ENCODE measurements around the gene FAM168B. TPM values are rescaled to one million over a fixed set of nuclear protein-coding genes. Genes with fewer than 3 reads are reported as not detected.

Gene FAM168B
- total RNA-seq, 1 experiment from 2014 or later: 81.4 TPM

DNA sequence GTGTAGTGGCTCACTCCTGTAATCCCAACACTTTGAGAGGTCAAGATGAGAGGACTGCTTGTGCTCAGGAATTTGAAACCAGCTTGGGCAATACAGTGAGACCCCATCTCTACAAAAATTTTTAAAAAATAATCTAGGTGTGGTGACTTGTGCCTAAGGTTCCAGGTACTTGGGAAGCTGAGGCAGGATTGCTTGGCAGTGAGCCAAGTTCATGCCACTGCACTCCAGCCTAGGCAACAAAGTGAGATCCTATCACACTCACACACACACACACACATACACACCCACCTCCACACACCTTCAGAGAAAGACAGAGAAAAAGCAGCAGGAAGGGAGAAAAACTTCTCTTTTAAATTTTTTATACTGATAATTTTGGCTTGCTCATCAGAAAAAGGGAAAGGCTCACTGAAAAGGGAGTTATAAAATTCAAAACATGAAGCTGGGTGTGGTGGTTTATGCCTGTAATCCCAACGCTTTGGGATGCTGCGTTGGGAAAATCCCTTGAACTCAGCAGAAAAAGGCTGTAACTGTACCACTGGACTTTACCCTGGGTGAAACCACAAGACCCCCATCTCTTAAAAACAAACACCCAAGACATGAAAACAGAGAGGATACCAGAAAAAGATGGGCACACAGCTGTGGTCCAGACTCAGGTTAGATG is 25.7 kb downstream of the FAM168B start:
- H3K27me3 Mint-ChIP-seq (ENCODE audit: low read depth): no peaks in the 10 kb centered on the region
- no peaks in the 10 kb centered on the region for H3K9me3 Mint-ChIP-seq
- no peak overlapping the region for H2BK15ac ChIP-seq (ENCODE audit: low read depth, low read length)
- no peak overlapping the region for H2BK12ac ChIP-seq (ENCODE audit: insufficient read length, low read depth, low read length)
- no peaks in the 10 kb centered on the region for H3K9me3 ChIP-seq (ENCODE audit: control insufficient read depth, low read depth, low read length)
- peaks cover 20% of the 10 kb centered on the region; the same call in 1 of the 2 replicates for H3K79me2 ChIP-seq (ENCODE audit: insufficient read depth, low read length)
- WGBS (ENCODE audit: extremely low coverage, insufficient read length, low lambda C conversion rate): no CpG with 5 or more reads among the region's 2 CpGs
- peaks cover 8% of the 10 kb centered on the region for H3K79me1 ChIP-seq (ENCODE audit: insufficient read depth, low read depth, low read length, poor library complexity, severe bottlenecking)
- no peak overlapping the region for H2BK120ac ChIP-seq (ENCODE audit: low read depth, low read length, poor library complexity, severe bottlenecking)
- H3K23me2 ChIP-seq (ENCODE audit: insufficient read length, low read depth, low read length, poor library complexity, severe bottlenecking): no peaks in the 10 kb centered on the region
- H4K5ac ChIP-seq (ENCODE audit: insufficient read length, low read depth, low read length): no peak overlapping the region
- no peak for DNase-seq
- H3K27ac Mint-ChIP-seq: no peak overlapping the region; a peak in 1 of 7 replicates
- no peak overlapping the region for H3K27ac ChIP-seq (ENCODE audit: insufficient read length, low read depth, low read length)
- no peak overlapping the region for H4K91ac ChIP-seq (ENCODE audit: insufficient read length, low read depth, low read length)
- H2BK20ac ChIP-seq (ENCODE audit: low read depth, low read length, poor library complexity, severe bottlenecking): no peak overlapping the region
- no peak overlapping the region for H3K4me3 Mint-ChIP-seq
- H4K20me1 ChIP-seq (ENCODE audit: control insufficient read depth, insufficient read depth, insufficient read length): no peaks in the 10 kb centered on the region
- no peak overlapping the region for H3K23ac ChIP-seq (ENCODE audit: insufficient read length, low read depth, low read length)
- H2BK5ac ChIP-seq (ENCODE audit: insufficient read length, low read length): no peak overlapping the region
- no peak overlapping the region for H3K4ac ChIP-seq (ENCODE audit: low read depth, low read length)
- no peaks in the 10 kb centered on the region for H3K4me1 ChIP-seq (ENCODE audit: insufficient read depth, low read length)
- H3K27me3 ChIP-seq (ENCODE audit: insufficient read depth, low read length): no peaks in the 10 kb centered on the region
- H3K4me2 ChIP-seq (ENCODE audit: insufficient read depth, insufficient read length, low read length): no peak overlapping the region
- H3K18ac ChIP-seq (ENCODE audit: insufficient read length, low read depth, low read length): no peak overlapping the region
- H3K4me1 Mint-ChIP-seq: peaks cover 10% of the 10 kb centered on the region in 2 experiments; a peak in 3 of 4 replicates
- peaks cover 42 to 80% (median 72%) of the 10 kb centered on the region in 3 experiments for H3K36me3 Mint-ChIP-seq (ENCODE audit: insufficient read depth in 1 of 3, low read depth in 3 of 3)
- H2AK5ac ChIP-seq (ENCODE audit: insufficient read length, low read length): no peak overlapping the region
- H3T11ph ChIP-seq (ENCODE audit: low read length): no peak overlapping the region
- no peak overlapping the region for H3K14ac ChIP-seq (ENCODE audit: insufficient read depth, low read length)
- H4K8ac ChIP-seq (replicated peaks; ENCODE audit: insufficient read length, low read depth, low read length): no peak overlapping the region
- no peak for TF ChIP-seq CTCF (conservative IDR thresholded peaks at IDR 0.05)
- H3K56ac ChIP-seq (ENCODE audit: insufficient read length, low read depth, low read length): no peak overlapping the region
- H3K9ac ChIP-seq (ENCODE audit: extremely low read depth, insufficient read length, low read length): no peak overlapping the region
- H2AFZ ChIP-seq (ENCODE audit: low read length): no peak overlapping the region

Data from H9 (cell line).